HG03103 (cell line): ENCODE results near the gene DUSP18.
"Not testable (repeated sequence)": the region's sequence is repeated elsewhere in the genome, so short reads cannot be mapped to it uniquely, and the experiment has no call there.

Experiments used
- ATAC-seq: cut with Tn5 transposase; IDR thresholded peaks from one replicate; pipeline ENCODE4 v1.9.1; 2021; ENCODE audit warnings: low read depth; ENCODE audit not compliant: unreplicated experiment

The DUSP18 gene

DNA sequence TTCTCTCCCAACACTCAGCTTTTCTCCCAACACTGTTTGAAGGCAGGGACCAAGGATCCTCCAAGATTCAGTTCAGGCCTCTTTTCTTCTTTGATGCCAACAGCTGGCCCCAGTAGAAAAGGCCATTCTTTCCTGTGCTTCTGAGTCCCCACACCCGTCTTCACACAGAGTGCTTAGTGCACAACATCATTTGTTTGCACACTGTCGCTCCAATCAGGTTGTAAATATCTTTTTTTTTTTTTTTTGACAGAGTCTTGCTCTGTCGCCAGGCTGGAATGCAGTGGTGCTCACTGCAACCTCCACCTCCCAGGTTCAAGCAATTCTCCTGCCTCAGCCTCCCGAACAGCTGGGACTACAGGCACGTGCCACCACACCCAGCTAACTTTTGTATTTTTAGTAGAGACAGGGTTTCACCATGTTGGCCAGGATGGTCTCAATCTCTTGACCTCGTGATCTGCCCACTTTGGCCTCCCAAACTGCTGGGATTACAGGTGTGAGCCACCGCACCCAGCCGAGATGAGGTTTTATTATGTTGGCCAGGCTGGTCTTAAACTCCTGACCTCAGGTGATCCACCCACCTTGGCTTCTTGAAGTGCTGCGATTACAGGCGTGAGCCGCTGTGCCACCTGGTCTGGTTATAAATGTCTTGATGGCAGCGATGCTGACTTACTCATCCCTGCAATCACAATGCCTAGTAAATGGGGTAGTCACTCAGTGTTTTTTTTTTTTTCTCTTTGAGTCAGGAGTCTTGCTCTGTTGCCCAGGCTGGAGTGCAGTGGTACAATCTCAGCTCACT is 12.4 kb upstream of the DUSP18 start:
- not testable (repeated sequence) for ATAC-seq

DNA sequence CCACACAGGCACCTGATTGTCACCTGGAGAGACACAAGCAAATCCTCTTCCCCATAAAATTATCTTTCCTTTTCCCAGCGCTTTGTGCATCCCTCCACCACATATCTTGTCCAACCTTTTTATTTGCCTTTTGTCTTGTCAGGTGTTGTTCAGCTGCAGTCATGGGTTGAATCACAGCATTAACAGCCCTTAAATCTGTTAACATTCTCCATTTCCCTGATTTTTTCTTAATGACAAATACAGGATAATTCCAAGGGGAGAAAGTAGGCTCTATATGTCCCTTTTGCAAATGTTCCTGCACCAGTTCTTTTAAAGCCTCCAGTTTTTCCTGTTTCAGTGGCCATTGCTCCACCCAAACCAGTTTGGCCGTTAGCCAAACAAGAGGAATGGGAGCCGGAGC is 8.9 kb upstream of the DUSP18 start:
- not testable (repeated sequence) for ATAC-seq

DNA sequence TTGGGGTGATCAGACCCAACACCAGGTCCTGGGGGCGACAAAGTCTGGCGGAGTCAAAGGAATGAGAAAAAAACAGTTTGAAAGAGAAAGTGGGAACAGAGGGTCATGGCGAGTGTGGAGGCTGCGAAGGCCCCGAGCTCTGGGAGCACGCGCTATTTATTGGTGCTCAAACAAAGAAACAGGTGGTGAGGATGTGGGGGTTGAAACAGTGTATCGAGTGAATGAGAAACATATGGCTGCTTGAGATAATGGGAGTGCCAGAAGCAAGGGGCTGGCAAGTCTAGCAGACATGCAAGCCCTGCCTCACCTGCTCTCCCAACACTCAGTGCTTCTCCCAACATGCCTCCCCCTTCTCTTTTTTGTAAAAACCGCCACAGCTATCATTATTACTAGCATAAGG is 7.8 kb upstream of the DUSP18 start:
- ATAC-seq: no peak

DNA sequence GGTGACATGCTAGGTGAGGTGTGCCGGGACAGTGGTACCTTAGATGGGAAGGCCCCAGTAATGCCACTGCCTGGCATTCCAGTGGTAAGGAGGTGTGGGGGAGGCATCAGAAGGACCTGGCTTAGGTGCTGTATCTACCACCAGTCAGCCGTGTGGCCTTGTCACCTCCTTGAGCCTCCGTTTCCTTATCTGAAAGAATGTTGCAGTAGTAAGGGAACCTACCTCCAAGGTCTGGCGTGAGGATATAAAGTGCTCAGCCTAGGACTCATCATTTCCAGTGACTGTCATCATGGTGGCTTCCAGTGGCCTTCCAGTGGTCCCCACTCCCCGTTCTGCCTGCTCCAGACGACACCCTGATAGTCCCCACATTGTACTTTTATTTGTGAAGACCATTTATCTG is 6.8 kb upstream of the DUSP18 start:
- ATAC-seq: no peak

DNA sequence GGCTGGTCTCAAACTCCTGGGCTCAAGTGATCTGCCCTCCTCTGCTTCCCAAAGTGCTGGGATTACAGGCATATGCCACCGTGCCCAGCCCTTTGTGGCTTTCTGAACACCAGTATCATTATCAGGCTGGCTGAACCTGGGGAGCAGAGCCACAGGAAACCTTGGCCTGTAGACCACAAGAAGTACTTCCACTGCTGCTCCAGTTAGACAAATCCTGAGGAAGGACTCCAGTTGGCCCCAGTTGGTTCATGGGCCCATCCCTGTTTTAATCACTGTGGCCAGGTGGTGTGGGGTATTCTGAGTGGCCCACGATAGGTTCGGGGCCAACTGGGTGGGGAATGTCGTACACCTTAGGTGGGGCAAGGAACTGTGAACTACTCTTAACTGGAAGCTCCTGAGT is 5.5 kb upstream of the DUSP18 start:
- no peak for ATAC-seq

DNA sequence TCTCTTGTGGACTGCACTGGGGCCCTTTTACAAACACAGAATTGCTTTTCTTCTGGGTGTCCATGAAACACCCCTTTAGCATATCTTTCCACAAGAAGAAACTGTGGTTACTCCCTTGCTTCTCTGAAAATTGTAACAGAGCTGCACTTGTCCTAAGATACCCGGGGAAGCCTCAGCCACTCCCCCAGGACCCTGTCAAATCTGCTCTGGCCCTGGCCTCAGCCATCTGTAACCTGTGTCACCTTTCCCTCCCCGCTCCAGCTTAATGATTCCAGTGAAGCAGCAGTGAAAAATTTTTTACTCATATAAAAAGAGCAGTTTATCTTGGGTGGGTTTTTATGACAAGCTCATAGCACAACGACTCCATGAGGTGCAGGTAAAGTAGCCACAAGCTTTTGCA is 3.4 kb upstream of the DUSP18 start:
- ATAC-seq: no peak

DNA sequence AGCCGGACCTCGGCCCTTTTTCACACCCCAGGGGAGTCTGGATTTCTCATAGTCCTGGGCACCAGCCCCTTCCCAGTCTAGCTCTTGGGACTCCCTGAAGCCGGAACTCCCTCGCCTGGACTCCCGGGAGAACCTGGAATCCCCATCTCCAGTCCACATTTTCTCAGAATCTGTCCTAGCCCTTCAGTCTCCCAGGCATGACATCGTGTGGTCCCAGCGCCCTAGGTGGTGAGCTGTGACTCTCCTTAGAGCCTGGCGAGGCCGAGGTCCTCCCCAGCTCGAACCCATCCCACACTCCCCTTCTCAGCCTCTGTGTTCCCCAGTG is 673 bp upstream of the DUSP18 start:
- ATAC-seq: no peak

DNA sequence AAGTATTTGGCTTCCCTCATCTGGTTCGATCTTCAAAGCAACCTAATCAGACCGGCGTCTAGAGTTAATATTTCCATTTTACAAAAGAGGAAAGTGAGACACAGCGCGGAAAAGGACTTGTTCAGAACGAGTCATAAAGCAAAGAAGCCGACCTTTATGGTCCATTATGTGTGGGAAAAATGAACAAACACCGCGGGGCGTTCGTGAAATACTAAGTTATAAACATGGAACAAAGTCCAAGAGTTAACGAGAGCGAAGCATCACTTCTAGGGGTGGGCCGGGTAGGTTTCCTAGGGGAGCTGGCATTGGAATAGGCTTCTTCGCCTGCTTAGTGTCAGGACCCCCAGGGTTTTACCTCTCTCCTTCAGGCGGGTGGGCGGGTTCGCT is 575 bp downstream of the DUSP18 start:
- no peak for ATAC-seq

DNA sequence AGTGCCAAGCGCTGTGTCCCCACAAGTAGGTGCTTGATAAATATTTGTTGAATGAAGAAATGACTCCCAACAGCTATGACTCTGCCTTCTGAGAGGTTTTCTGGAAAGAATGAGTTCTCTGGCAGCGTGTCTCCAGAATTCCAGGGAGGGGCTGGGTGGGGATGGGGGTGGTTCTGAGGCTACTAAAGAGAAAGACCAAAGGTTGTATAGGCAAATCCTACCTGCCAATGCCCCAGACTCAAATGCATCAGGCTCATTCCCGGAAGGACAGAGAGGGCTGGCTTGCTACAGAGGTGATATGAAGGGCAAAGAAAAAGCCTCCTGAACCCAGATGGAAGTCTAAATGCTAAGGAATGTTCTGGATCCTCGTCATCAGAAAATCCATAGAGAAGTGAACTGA is 1.9 kb downstream of the DUSP18 start:
- no peak for ATAC-seq

DNA sequence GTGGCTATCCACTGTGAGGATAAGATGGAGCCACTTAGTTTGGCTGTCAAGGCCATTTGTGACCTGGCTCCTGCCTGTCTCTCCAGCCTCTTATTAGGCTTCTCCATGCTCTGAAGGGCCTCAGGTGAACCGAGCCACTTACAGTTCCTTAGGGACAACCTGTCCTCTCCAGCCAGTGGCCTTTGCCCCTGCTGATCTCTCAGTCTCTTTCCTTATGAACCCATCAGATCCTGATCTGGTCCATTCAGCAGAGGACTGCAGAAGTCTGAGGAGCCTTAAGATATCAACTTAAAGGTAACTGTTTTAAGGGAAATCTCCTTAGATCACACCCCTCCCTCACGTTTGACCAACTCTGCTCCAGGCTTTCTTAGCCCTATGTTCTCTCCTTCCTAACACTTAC is 2.4 kb downstream of the DUSP18 start:
- no peak for ATAC-seq

DNA sequence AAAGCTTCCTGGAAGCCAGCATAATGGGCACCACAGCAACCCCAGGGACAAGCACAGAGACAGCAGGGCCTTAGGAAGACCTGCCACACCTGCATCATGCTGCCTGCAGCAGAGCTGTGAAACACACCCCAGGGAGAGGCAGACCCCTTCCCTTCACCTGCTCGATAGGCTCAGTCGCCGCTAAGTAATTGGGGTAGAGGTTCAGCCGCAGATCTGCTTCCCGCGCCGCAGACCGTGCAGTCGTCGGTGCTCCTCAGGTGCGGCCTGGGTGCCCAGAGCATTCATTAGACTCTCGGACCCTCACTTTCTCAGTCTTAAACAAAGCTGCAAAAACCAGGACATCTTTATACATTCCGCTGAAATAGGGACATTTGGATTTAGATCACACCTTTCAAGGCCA is 2.9 kb downstream of the DUSP18 start:
- ATAC-seq: no peak

DNA sequence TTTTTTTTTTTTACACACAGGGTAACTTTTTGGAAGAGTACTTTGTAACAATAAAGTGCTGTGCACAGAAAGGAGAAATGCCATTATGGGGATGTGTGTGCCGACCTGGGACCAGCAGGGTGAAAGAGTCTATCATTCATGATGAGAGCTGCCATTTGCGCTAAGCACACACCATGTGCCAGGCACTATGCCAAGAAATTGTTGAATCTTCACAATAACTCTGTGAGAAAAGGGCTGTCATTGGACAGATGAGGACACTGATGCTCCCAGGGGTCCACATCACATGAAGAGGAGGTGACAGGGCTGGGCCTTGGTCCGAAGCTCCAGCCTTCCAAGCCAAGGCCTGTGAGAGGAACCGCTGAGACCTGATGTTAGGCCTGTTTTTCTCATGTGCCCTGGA is 5.6 kb downstream of the DUSP18 start:
- ATAC-seq: no peak

DNA sequence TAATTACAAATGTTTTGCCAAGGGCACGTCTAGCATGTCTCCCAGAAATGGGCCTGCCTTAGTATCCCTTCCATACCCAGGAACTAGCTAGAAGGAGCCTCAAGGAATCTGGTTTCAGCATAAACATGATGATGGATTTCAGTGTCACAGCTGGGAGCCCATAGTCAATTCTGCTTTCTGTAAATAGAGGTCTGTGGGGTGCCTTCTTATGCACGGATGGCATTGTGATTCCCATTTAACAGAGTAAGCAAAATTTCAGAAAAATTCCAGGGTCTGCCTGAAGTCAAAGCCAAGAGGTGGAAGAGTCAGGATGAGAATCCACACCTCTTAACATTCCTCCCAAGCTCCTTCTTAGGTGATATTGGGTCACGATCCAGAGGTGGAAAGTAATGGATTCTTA is 12.1 kb downstream of the DUSP18 start:
- ATAC-seq: no peak

DNA sequence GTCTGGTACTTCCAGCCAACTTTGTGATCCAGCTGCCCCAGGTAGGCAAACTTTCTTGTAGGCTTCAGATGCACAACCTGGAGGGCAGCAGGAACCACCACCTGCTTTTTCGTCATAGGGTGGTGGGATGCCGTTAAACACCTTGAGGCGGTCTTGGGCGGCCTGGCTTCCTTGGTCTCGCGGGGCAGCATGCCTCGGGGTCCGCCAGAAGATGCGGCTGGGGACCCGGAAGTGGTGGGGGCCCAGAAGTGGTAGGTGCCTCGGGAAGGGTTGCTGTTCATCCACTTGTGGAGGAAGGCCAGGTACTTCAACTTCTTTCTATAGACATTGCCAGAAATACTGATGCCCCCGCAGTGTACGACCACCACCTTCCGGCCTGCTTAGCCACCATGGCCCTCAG is 13.3 kb downstream of the DUSP18 start:
- no peak for ATAC-seq

DNA sequence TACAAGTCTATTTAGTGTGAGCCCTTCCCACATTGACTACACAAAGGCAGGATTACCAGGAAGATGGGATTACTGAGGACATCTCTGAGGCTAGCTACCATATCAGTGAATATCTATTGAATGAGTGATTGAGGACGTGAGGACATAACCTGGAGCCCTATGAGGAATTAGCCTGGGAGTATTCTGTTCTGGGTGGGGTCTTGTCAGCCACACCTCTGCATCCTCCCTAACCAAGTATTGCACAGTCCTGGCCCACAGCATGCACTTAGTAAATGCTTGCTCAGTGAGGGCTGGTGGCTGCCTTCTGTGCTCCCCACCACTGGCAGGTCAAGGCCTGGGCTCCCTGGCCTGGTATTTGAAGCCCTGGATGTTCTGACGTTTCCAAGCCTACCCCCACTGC is 14.8 kb downstream of the DUSP18 start:
- no peak for ATAC-seq

DNA sequence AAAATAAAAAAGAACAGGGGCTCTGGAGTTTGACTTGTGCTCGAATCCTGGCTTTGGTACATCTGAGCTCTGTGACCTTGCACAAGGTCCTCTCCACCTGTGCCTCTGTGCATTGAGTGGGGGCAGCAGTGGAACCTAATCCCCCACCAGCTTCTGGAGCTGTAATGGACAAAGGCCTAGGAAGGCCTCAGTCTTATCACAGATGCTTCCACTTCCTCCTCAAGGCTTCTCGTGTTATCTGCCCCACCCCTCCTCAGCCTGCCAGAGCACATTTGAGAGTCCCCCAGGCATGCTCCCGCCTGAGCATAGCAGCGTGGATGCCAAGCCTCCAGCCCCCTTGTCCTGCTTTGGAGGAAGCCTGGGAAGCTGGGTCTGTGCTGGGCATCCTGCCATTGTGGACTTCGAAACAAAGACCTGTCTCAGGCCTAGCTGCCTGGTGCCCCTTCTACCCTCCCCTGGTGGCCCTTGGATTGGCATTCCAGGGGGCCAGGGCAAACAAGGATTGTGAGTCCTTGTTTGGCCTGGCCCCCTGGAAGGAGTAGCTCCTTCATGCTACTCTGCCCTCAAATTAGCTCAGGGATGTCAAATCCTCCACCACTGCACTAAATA is 17.1 kb downstream of the DUSP18 start:
- no peak for ATAC-seq

DNA sequence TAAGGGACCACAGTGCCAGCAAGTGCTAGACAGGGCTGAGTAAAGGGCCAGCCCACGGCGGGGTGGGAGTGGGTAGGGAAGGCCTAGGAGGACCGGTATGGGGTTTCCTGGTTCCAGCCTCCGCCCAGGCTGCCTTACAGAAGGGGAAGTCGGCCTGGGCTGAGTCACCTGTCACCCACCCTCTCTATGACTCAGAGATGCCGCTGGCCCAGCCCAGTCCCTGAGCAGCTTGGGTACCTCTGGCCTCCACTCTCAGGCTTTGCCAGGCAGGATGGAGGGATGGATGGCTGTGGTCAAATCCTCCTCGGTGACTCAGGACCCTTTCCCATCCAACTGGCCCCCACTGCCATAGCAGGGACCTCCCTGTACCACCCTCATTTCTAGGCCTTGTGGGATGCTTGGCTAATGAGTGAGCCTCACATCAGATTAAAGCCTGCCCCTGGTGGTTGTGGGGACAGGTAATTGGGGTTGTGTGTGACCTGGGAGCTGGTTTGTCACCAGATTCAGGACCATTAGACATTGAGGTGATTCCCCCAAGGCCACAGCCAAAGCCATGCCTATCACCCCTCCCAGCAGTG is 18.2 kb downstream of the DUSP18 start:
- no peak for ATAC-seq

DNA sequence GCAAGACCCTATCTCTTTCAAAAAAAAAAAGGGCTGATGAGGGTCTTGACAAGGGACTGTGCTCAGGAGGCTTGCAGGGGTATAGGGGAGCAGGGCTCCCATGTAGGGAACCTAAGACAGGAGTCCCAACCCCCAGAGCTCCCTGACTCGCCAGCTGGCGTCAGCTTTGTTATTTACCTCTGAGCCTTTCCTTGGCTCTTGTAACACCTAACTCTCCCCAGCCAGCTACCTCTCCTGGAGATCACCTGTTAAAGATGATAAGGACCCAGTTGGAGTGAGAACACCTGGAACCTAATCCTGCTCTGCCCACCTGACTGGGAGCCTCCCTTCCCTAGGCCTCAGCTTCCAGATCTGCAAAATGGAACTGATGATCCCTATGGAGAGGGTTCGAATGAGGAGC is 18.9 kb downstream of the DUSP18 start:
- no peak for ATAC-seq

DNA sequence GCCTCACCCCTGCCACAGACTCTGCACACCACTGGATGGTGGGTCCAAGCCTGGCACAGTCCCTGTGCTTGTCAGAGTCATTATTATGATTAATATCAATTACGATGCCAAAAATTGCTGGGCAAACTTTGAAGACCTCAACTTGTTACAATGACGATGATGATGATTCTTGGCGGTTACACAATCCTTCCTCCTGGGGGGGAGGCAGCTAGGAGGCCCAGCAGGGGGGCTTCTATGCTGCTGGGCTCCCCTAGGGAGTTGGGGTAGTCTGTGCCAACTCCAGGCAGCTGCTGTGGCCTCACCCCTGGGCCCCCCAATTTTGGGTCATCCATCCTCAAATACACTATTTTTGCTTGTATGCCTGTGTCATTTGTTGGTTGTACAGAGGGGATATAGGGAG is 20.1 kb downstream of the DUSP18 start:
- ATAC-seq: no peak

DNA sequence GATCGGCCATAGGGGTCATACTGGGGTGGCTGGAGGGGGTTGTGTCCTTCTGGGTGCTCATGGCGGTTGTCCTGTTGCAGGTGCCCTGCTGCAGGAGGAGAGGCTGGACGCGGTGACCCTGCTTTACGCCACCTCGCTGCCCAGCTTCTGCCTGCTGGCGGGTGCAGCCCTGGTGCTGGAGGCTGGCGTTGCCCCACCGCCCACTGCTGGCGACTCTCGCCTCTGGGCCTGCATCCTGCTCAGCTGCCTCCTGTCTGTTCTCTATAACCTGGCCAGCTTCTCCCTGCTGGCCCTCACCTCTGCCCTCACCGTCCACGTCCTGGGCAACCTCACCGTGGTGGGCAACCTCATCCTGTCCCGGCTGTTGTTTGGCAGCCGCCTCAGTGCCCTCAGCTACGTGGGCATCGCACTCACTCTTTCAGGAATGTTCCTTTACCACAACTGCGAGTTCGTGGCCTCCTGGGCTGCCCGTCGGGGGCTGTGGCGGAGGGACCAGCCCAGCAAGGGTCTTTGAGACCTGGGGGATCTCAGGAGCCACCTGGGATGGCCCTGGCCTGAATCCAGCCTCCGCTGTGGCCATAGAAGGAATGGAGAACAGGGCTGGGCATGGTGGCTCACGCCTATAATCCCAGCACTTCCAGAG is 21.0 kb downstream of the DUSP18 start:
- no peak for ATAC-seq

DNA sequence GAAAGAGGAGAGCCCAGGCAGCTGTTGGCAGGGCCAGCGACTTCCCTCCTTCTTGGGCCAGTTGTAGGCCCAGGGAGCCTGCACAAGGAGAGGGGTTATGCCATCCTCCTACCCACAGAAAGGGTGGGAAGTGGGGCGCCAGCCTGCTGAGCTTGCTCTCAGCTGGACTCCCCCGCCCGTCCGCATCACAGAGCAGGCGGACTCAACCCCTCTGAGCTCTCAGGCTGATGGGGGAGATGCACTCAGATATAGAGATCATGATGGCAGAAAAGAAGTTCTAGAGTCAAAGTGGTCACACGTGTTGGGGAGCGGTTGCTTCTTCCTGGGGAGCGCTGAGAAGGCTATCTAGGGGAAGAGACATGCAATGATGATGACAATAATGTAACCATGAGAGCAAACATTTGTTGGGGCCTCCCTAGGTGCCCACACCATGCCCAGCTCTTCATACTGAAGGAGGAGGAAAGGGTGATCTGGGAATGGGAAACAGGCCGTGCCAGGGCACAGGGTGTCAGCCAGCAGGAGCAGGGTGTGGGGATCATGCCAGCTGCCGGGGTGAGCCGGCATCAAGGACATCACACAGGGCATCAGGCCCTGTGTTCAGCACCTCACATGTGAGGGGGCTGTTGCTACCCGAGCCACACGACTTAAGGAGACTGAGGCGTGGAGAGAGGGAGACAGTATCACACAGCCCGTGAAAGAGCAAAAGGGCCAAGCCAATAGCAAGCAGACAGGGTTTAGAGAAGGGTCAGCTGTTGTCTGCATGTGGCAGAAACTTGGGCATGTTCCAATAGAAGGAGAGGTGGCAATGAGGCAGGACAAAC is 24.4 kb downstream of the DUSP18 start:
- no peak for ATAC-seq
